Forelimb muscle (tissue), 1 donor: Measurements from ENCODE around the gene PCBD2. TPM values are rescaled to one million over a fixed set of nuclear protein-coding genes. Genes with fewer than 3 reads are reported as not detected.
"Not testable (repeated sequence)": the region's sequence is repeated elsewhere in the genome, so short reads cannot be mapped to it uniquely, and the experiment has no call there.

ENCODE experiments used
- DNase-seq: peaks from one replicate; pipeline ENCODE4 v3.0.0-alpha.2; 2013; ENCODE audit warnings: low read depth
- polyA plus RNA-seq: library from polyadenylated mRNA; unstranded; fragments of 120-200 nt; gene quantifications from one replicate; pipeline ENCODE4 v1.2.1, GENCODE V29; 2013; ENCODE audit not compliant: insufficient read length

Gene PCBD2
- polyA plus RNA-seq, 1 donor = 10.2 TPM

GRCh38 chr5:134963098-134963497 is 58.2 kb downstream of the PCBD2 start:
- no peak for DNase-seq

GRCh38 chr5:134964359-134965270 is 59.7 kb downstream of the PCBD2 start:
- no peak for DNase-seq

GRCh38 chr5:134965271-134965825 is 60.4 kb downstream of the PCBD2 start:
- no peak for DNase-seq

GRCh38 chr5:134967607-134968006 is 62.7 kb downstream of the PCBD2 start, which contains the start of gene CATSPER3:
CATSPER3 (plus strand) TSS chr5:134967907; CDS start chr5:134967992, 85 bp downstream.
- no peak for DNase-seq

GRCh38 chr5:134968055-134968454 is 63.1 kb downstream of the PCBD2 start:
- DNase-seq = no peak

GRCh38 chr5:134969166-134969565 is 64.2 kb downstream of the PCBD2 start:
- DNase-seq = no peak

GRCh38 chr5:134975078-134975715 is 70.3 kb downstream of the PCBD2 start:
- DNase-seq = no peak

- DNase-seq = no peak
Measured at GRCh38 chr5:134975843-134976242, 70.9 kb downstream of the PCBD2 start.

- no peak for DNase-seq
Measured at GRCh38 chr5:134976841-134977240, 71.9 kb downstream of the PCBD2 start.

GRCh38 chr5:134979416-134979815 is 74.5 kb downstream of the PCBD2 start:
- DNase-seq = no peak

- no peak for DNase-seq
Measured at GRCh38 chr5:134982230-134982629, 77.3 kb downstream of the PCBD2 start.

GRCh38 chr5:134989266-134989830 is 84.4 kb downstream of the PCBD2 start:
- DNase-seq = no peak

GRCh38 chr5:134990183-134990582 is 85.3 kb downstream of the PCBD2 start:
- not testable (repeated sequence) for DNase-seq

GRCh38 chr5:134992148-134992547 is 87.2 kb downstream of the PCBD2 start:
- DNase-seq = no peak

- DNase-seq = no peak
Measured at GRCh38 chr5:134993161-134993560, 88.2 kb downstream of the PCBD2 start.

GRCh38 chr5:134994560-134995156 is 89.7 kb downstream of the PCBD2 start:
- DNase-seq = no peak

GRCh38 chr5:134995850-134996402 is 91.0 kb downstream of the PCBD2 start:
- DNase-seq = no peak

- DNase-seq = no peak
Measured at GRCh38 chr5:134997015-134997414, 92.1 kb downstream of the PCBD2 start.

- DNase-seq = not testable (repeated sequence)
Measured at GRCh38 chr5:134998068-134998467, 93.1 kb downstream of the PCBD2 start.

GRCh38 chr5:135004376-135004775 is 99.4 kb downstream of the PCBD2 start:
- no peak for DNase-seq

- DNase-seq = no peak
Measured at GRCh38 chr5:135005076-135005475, 100.1 kb downstream of the PCBD2 start.

GRCh38 chr5:135007305-135007704 is 102.4 kb downstream of the PCBD2 start:
- no peak for DNase-seq
